ENCODE results near the gene DUSP8.
"Not testable (repeated sequence)": the region's sequence is repeated elsewhere in the genome, so short reads cannot be mapped to it uniquely, and the experiment has no call there.

Gene DUSP8

GRCh38 chr11:1511937-1512496 is 60.1 kb downstream of the DUSP8 start:
- no peak for DNase-seq

DNA sequence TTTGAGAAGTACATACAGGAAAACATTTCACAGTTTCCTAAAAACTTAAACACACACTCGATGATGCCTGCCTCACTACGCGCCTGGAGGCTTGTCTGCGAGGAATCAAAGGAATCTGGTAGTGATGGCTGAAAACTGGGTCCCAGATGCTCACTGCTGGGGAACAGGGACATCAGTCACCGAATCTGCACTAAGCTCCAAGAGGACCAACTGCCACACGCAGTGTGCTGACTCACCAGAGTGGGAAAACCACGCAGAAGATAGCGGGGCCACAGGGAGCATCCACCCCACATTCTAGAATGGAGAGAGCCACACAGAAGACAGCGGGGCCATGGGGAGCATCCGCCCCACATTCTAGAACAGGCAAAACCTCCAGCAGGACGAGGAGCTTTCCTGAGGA is 61.1 kb downstream of the DUSP8 start:
- DNase-seq: no peak

GRCh38 chr11:1510351-1510750 is 61.7 kb downstream of the DUSP8 start:
- not testable (repeated sequence) for DNase-seq

DNA sequence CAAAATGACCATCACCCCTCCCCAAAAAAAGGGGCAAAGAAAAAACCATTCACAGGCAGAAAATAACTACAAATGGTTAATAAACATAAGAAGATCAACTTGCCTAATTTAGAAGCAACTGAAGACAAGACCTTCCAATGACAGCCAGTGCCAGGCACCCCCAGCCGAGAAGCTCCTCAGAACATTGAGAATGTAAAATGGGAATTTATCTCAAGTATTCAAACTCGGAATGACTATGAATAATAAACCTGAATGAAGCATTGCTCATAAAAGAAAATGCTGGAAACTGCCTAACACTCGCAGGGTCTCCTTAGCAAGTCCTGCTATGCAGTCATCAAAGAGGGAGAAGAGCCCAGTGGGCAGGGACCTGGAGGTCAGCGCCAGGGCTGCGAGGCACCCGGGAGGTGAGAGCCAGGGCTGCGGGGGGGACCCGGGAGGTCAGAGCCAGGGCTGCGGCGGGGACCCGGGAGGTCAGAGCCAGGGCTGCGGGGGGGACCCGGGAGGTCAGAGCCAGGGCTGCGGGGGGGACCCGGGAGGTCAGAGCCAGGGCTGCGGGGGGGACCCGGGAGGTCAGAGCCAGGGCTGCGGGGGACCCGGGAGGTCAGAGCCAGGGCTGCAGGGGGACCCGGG is 62.3 kb downstream of the DUSP8 start:
- DNase-seq: no peak

- no peak for DNase-seq
These were observed 63.1 kb downstream of the DUSP8 start for GRCh38 chr11:1508986-1509385.

DNA sequence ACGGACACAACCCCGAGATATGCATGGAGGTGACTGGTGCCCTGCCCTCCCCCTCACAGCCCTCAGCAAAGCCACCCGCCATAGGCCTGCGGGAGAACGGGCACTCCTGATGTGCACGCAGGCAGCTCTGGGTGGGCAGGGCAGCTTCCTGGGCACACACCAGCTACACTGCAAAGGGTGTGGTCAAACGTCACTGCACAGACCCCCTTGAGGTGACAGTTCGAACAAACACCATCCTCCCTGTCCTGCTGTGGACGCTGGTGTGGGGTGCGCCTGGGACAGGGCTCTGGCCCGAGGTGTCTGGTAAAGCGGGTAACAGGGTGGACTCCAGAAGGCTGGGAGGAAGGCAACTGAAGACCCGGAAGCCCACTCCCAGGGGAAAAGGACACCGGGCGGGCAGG is 63.6 kb downstream of the DUSP8 start:
- no peak for DNase-seq

- DNase-seq: no peak
These were observed 64.5 kb downstream of the DUSP8 start for GRCh38 chr11:1507381-1508140.

- DNase-seq: no peak
These were observed 65.1 kb downstream of the DUSP8 start for GRCh38 chr11:1506981-1507380.

DNA sequence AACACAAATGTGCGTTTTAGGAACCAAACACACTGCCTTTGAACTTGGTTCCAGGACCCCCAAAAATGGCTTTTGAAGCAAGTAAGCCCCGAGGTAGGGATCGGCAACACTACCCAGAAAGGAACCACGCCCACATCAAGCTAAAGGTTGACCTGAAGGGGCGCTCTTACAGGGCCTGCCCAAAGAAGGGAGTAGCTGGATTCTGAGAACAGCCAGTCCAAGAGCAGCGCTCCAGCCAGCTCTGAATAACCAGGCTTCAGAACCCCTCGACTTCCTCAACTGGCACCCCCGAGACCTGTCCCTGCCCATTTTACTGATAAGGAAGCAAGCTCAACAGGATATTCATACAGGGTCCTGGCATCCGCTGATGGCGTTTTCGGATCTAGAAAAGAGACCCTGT is 66.6 kb downstream of the DUSP8 start:
- DNase-seq: no peak

GRCh38 chr11:1504581-1505290 is 67.3 kb downstream of the DUSP8 start:
- DNase-seq: no peak

GRCh38 chr11:1504138-1504537 is 67.9 kb downstream of the DUSP8 start:
- DNase-seq: no peak
